ENCODE data around the gene CACFD1.

The CACFD1 gene

GRCh38 chr9:133467101-133467500, 7.3 kb downstream of the CACFD1 start:
- no peak for DNase-seq

DNA sequence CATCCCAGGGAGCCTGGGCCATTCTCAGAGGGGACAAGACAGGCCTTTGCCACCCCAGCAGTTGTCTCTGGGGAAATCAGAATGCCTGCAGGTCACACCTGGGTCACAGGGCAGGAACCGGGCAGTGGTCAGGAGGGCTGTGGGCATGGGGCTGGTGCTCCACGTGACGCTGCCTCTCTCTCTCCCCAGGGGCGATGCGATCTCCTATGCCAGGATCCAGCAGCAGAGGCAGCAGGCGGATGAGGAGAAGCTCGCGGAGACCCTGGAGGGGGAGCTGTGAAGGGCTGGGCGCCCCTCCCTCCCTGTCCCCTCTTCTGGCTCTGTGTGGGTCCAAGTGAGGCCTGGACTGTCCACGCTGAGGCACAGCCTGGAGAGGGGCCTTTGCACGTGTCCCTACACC, 8.6 kb downstream of the CACFD1 start:
- no peak for DNase-seq

- DNase-seq, result no peak
Observed at GRCh38 chr9:133468777-133469421, 9.1 kb downstream of the CACFD1 start.

- DNase-seq, result peak; percentile 51
Observed at GRCh38 chr9:133470427-133470924, 10.7 kb downstream of the CACFD1 start.

- DNase-seq, result peak; percentile 44
Observed at GRCh38 chr9:133470988-133471387, 11.2 kb downstream of the CACFD1 start.

GRCh38 chr9:133471551-133472276, 11.9 kb downstream of the CACFD1 start:
- no peak for DNase-seq

- no peak for DNase-seq
Observed at GRCh38 chr9:133472277-133472645, 12.5 kb downstream of the CACFD1 start.

- no peak for DNase-seq
Observed at GRCh38 chr9:133472753-133473378, 13.1 kb downstream of the CACFD1 start.

- DNase-seq, result no peak
Observed at GRCh38 chr9:133473743-133474142, 14.0 kb downstream of the CACFD1 start.

GRCh38 chr9:133474215-133474614, 14.4 kb downstream of the CACFD1 start:
- peak; percentile 73 for DNase-seq

DNA sequence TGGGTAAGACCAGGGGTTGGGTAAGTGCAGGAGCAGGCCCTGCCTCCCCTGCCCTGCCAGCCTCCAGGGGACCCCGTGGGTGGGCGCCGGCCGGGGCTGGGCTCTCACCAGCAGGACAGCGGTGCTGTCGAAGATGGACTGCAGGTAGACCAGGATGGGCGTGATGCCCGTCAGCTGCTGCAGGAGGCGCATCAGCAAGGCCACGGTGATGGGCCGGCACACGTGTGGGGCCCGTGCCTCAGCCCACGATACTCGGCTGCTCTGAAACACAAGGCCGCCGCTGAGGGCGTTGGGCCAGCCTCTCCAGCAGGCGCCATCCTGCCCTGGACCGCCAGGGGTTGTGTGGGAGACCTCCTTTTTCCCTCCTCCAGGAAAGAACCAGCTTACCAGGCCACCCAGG, 15.1 kb downstream of the CACFD1 start:
- DNase-seq, result no peak

- DNase-seq, result no peak
Observed at GRCh38 chr9:133475292-133476012, 15.7 kb downstream of the CACFD1 start.

GRCh38 chr9:133476036-133476931, 16.5 kb downstream of the CACFD1 start:
- DNase-seq, result peak; percentile 66

- no peak for DNase-seq
Observed at GRCh38 chr9:133476941-133477340, 17.2 kb downstream of the CACFD1 start.

DNA sequence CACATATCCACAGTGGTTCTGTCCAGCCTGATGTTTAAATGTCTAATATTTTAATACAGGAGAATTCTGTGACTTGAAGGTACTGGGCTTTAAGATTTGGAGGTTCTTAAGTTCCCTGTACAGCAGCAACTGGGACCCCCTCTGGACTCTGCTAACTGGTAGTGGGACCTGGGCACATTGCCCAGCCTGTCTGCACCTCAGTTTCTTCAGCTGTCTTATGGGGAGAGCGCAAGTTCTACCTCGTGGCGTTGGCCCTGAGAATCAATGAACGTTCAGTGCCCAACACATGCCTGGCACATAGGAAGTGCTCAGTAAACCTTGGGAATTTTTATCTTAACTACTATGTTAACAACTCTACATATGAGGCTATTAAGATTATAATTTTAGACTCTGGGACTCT, 17.7 kb downstream of the CACFD1 start:
- DNase-seq, result no peak

DNA sequence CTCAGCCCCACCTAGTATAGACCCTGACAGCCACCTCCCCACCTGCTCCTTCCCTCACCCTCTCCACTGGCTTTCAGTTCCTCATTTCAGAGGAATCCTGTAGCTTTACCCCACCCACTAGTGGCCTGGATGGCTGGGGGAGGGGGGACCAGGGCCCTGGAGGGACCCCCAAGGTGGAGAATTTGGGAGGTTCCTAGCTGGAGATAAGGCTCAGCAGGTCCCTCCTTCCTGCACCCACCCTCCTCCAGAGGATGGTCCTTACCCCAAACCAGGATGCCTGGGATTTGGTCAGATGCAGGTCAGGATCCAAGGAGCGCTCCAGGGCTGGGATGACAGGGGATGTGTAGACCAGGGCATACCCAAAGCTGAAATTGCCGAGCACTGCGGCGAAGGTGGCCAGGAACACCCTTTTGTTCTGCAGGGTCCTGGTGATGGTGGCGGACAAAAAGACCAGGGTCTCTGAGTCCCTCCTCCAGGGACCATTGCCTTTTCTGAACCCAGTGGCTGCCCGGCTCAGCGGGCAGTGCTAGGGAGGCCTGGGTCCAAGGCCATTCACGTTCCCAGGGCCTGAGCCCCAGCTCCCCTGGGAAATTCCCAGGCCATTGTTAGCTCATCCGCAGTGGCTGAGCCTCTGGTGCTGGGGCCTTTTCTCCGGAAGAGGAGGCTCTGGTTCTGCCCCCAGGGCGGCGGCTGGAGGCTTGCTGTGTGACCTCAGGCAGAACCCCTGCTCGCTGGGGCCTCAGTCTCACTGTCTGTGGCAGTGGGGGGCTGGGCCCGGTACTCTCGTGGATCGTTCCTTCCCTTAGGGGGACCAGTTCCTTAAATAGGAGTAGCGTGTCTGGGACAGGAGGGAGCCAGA, 18.4 kb downstream of the CACFD1 start:
- DNase-seq, result peak; percentile 56

DNA sequence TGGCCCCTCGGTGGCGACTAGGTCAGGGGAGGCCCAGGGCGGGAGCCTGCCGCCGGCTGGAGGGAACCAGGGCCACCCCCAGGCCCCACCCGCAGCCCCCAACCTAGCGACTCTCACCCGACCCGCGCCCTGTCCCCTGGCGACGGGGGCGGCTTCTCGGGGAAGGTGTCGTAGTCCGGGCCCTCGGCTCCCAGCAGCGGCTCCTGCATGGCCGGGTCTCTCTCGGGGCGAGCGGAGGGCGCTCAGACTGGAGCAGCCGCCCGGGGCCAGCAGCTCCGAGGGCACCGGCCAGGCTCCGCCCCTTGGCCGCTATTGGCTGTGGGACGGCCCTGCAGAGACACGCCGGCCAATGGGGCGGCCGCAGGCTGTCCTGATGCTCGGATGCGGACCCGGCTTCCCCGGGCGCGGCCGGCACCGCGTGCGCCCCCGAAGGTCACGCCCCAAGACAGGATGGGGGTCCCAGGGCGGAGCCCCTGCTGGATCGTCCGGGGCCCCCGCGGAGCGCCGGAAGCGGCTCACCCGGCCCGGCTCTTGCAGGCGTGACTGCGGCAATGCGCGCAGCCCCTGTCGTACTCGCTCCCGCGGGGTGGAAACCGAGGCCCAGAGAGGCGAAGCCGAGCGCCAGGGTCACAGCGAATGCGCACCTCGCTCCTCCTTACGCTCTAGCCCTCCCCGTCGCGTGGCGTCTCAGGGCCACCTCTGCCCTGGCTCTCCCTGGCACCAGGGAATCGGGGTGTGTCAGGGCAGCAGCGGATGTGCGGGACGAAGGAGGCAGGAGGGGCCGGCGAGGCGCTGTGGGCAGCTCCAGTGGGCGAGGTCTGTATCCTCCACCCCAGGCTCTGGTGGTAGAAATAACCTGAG, 19.3 kb downstream of the CACFD1 start, which contains the start of gene SLC2A6:
Gene SLC2A6 (minus strand): TSS at position 249 of the 861 bp plus-strand sequence. CDS start 40 bp downstream, at position 209.
- peak; percentile 62 for DNase-seq

- DNase-seq, result no peak
Observed at GRCh38 chr9:133483611-133484010, 23.8 kb downstream of the CACFD1 start.

DNA sequence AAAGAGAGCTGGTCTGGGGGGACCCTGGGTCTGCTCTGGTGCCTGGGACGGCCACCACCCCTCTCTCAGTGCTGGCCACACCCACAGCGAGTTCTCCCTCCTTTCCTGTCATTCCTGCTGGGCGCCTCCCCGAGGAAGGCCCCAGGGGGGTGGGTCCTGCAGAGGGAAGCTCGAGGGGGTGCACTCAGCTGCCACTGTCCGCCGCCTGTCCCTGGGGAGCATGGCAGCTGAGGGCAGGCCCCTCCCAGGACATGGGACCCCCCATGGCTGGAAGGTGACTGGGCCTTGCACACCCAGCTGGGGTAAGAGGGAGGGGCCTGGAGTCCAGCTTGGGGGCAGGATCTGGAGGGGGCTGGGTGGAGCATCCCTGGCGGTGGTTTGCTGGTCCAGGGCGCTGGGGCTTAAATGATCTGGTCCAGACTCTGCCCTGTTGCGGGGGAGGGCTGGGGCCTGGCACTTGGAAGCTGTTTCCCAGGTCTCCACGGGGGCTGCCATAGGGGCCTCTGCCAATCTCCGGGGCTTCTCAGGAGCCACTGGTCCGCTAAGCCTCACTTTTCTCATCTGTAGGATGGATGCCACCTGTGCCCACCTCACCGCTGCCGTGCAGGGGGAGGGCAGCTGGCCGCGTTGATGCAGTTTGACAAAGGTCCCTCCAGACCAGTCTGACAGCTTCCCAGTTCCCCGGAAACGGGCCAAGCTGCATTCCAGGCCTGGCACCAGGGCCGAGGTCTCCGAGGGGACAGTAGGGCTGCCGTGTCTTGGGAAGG, 25.1 kb downstream of the CACFD1 start:
- no peak for DNase-seq
